HepG2 (cell line): ENCODE measurements around the gene INSIG2. TPM values are rescaled to one million over a fixed set of nuclear protein-coding genes. Genes with fewer than 3 reads are reported as not detected.

Source experiments
- ADNP ChIP-seq: sonication (generic); formaldehyde crosslinking; IDR thresholded peaks from 2 replicates; pipeline ENCODE4 v1.4.0; 2020; ENCODE audit warnings: missing genetic modification reagents
- AGO2 ChIP-seq: fragments of 200-400 bp; formaldehyde crosslinking; optimal IDR thresholded peaks from 2 replicates; pipeline ENCODE3; 2017; ENCODE audit warnings: mild to moderate bottlenecking, low read depth, low read length, moderate library complexity
- CREM ChIP-seq, 2 experiments: sonication (generic) in 1 of 2; formaldehyde crosslinking in 1 of 2; IDR thresholded peaks; 2 replicates each; pipeline versions ENCODE4 v1.4.0 to v1.6.1; 2016 to 2020; ENCODE audit warnings: antibody characterized with exemption in 1 of 2, mild to moderate bottlenecking in 1 of 2, missing genetic modification reagents in 1 of 2
- HMG20A ChIP-seq: IDR thresholded peaks from 2 replicates; pipeline ENCODE4 v1.6.1; 2016; ENCODE audit warnings: borderline replicate concordance
- HMGXB4 ChIP-seq, 2 experiments: sonication (generic) in 1 of 2; formaldehyde crosslinking in 1 of 2; IDR thresholded peaks; 2 replicates each; pipeline versions ENCODE4 v1.4.0 to v1.6.1; 2018 to 2020; ENCODE audit warnings: missing genetic modification reagents in 2 of 2, borderline replicate concordance in 1 of 2, low read depth in 1 of 2, mild to moderate bottlenecking in 1 of 2, missing biosample characterization in 1 of 2
- MBD4 ChIP-seq: IDR thresholded peaks from 2 replicates; pipeline ENCODE4 v1.6.1; 2012; ENCODE audit warnings: low read length, inconsistent platforms, borderline replicate concordance
- MIER2 ChIP-seq: IDR thresholded peaks from 2 replicates; pipeline ENCODE4 v1.6.1; 2016; ENCODE audit warnings: missing biosample characterization, missing genetic modification reagents
- PAXIP1 ChIP-seq: sonication (generic); formaldehyde crosslinking; conservative IDR thresholded peaks from 2 replicates; pipeline ENCODE4 v1.4.0; 2020; ENCODE audit warnings: mild to moderate bottlenecking, missing genetic modification reagents, moderate library complexity
- POLR2A ChIP-seq, 2 experiments: IDR thresholded peaks; 2 replicates each; pipeline ENCODE4 v1.6.1; 2011; ENCODE audit warnings: low read depth in 2 of 2, low read length in 2 of 2, mild to moderate bottlenecking in 1 of 2, moderate library complexity in 1 of 2; ENCODE audit not compliant: insufficient read depth in 1 of 2
- PPARG ChIP-seq: conservative IDR thresholded peaks from 2 replicates; pipeline ENCODE4 v1.6.1; 2016; ENCODE audit warnings: missing biosample characterization, missing genetic modification reagents
- RXRB ChIP-seq: IDR thresholded peaks from 2 replicates; pipeline ENCODE4 v1.6.1; 2016; ENCODE audit warnings: borderline replicate concordance, missing genetic modification reagents, missing compliant biosample characterization
- SP1 ChIP-seq, 2 experiments: fragments of 450-650 bp in 1 of 2; sonication (generic) in 1 of 2; formaldehyde crosslinking in 1 of 2; IDR thresholded peaks; 2 replicates each; pipeline versions ENCODE4 v1.4.0 to v1.6.1; 2016 to 2020; ENCODE audit warnings: missing genetic modification reagents in 1 of 2
- ZBTB4 ChIP-seq: sonication (generic); formaldehyde crosslinking; IDR thresholded peaks from 2 replicates; pipeline ENCODE4 v1.4.0; 2020; ENCODE audit warnings: missing genetic modification reagents, mild to moderate bottlenecking, borderline replicate concordance
- ZNF232 ChIP-seq: sonication (generic); formaldehyde crosslinking; IDR thresholded peaks from 2 replicates; pipeline ENCODE4 v1.4.0; 2020; ENCODE audit warnings: missing genetic modification reagents, borderline replicate concordance
- ZNF296 ChIP-seq: sonication (generic); formaldehyde crosslinking; conservative IDR thresholded peaks from 2 replicates; pipeline ENCODE4 v1.5.0; 2020; ENCODE audit warnings: mild to moderate bottlenecking, missing genetic modification reagents
- ZNF557 ChIP-seq: sonication (generic); formaldehyde crosslinking; IDR thresholded peaks from 2 replicates; pipeline ENCODE4 v1.4.0; 2020; ENCODE audit warnings: missing genetic modification reagents
- ZNF691 ChIP-seq: sonication (generic); formaldehyde crosslinking; IDR thresholded peaks from 2 replicates; pipeline ENCODE4 v1.4.0; 2020; ENCODE audit warnings: missing genetic modification reagents, low read depth, mild to moderate bottlenecking, borderline replicate concordance
- ZNF782 ChIP-seq: sonication (generic); formaldehyde crosslinking; IDR thresholded peaks from 2 replicates; pipeline ENCODE4 v1.4.0; 2020; ENCODE audit warnings: missing genetic modification reagents, mild to moderate bottlenecking, borderline replicate concordance
- polyA plus RNA-seq, 8 experiments: library from polyadenylated mRNA; depleted of rRNA in 3 of 8; stranded (reverse) in 7 of 8; unstranded in 1 of 8; fragments of >200 nt; fragmentation: Illumina TruSeq in 4 of 8; extraction: Trizol in 4 of 8; gene quantifications; 2 replicates each; pipeline versions ENCODE4 v1.2.1 to v1.2.3, GENCODE V29; 2011 to 2016; ENCODE audit warnings: low read depth in 4 of 8, missing spikeins in 1 of 8, mixed read lengths in 1 of 8; ENCODE audit not compliant: insufficient read depth in 1 of 8
- total RNA-seq, 5 experiments: library from RNA; depleted of rRNA; stranded (reverse); fragments of >200 nt; fragmentation: Illumina TruSeq; extraction: Trizol; gene quantifications; 2 replicates each; pipeline ENCODE4 v1.2.3, GENCODE V29; 2016; ENCODE audit warnings: low read depth in 1 of 5

Gene INSIG2
- total and polyA plus RNA-seq, 2 of the 13 experiments (the other 11 are each of a cell fraction or from before 2014, with no cell fraction given): 73.5 to 481 TPM

GRCh38 chr2:118112771-118113334, 24.6 kb downstream of the INSIG2 start (continued):
- TF ChIP-seq ZBTB4 (CRISPR knock-in tag) (no peak), PPARG (CRISPR knock-in tag) (no peak), ZNF557 (CRISPR knock-in tag) (0 out of 2 replicates have a peak, but pooled peaks have one; percentile 22), ZNF691 (CRISPR knock-in tag) (peak; percentile 66; the same call in 1 of the 2 replicates), HMG20A (CRISPR knock-in tag) (peak; percentile 41; the same call in 1 of the 2 replicates), MIER2 (0 out of 2 replicates have a peak, but pooled peaks have one; percentile 17), ZNF782 (no peak), RXRB (CRISPR knock-in tag) (peak; percentile 32; the same call in 1 of the 2 replicates), SP1 (IDR thresholded peaks at IDR 0.05) (no peak), SP1 (CRISPR knock-in tag; IDR thresholded peaks at IDR 0.05) (no peak), ZNF232 (CRISPR knock-in tag) (0 out of 2 replicates have a peak, but pooled peaks have one; percentile 21), ZNF296 (CRISPR knock-in tag) (no peak), AGO2 (peak; percentile 58), POLR2A (IDR thresholded peaks at IDR 0.05; ENCODE audit: insufficient read depth in 1 of 2, low read depth in 2 of 2, low read length in 2 of 2) (peak in 1 of 2 experiments; percentile 60; a peak in 2 of 4 replicates), MBD4 (peak; percentile 99), HMGXB4 (CRISPR knock-in tag; IDR thresholded peaks at IDR 0.05; ENCODE audit: borderline replicate concordance in 1 of 2, low read depth in 1 of 2) (0 out of 4 replicates have a peak, but pooled peaks of 1 of the 2 experiments have one; percentile 15), CREM (IDR thresholded peaks at IDR 0.05) (peak; percentile 44; the same call in 1 of the 2 replicates), CREM (CRISPR knock-in tag; IDR thresholded peaks at IDR 0.05) (no peak), ADNP (CRISPR knock-in tag) (no peak), PAXIP1 (peak; percentile 45; the same call in 1 of the 2 replicates)
